Measurements from ENCODE around the gene TNIP3.
A peak's percentile ranks its signal among the peaks of the same experiment; 100 is the strongest.

TNIP3 gene

DNA sequence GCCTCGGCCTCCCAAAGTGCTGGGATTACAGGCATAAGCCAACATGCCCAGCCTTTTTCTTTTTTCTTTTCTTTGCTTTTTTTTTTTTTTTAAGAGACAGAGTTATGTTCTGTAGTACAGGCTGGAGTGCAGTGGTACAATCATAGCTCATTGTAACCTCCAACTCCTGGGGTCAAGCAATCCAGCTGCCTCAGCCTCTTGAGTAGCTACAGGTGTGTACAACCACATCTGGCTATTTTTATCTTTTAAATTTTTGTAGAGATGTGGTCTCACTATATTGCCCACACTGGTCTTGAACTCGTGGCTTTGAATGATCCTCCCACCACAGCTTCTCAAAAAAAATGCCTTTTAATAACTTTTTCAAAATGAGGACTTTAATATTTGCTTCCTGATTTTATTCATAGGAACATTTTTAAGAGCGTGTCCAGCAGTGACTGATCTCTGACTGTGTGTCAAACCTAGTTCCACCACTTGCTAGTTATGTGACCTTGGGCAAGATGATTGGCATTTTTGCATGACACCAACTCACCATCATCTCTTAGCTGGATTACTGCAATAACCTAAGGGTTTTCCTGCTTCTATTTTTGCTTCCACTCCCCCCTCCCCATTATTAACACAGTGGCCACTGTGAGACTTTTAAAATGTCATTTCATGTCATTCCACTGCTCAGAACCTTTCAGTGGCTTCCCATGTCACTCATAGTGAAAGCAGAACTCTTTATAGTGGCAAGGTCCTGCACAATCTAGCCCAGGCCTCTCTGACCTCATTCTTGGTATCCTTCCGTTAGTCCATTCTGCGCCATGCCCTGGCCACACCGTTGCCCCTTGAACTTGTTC is 4.5 kb upstream of the TNIP3 start:
- Histone ChIP-seq H3K27ac (no peak overlapping the region), H3K9me3 (ENCODE audit: low read depth, low read length) (no peaks in the 10 kb centered on the region), H3K9ac (ENCODE audit: insufficient read length) (no peak overlapping the region), H3K4me3 (no peak overlapping the region), H3K36me3 (ENCODE audit: insufficient read depth, low read length) (no peaks in the 10 kb centered on the region)
- DNase-seq (ENCODE audit: low read depth, low spot score), result no peak
- TF ChIP-seq POLR2AphosphoS5 (IDR thresholded peaks at IDR 0.05; ENCODE audit: borderline replicate concordance, low read depth, low read length), result no peak
- no peak for TF ChIP-seq EZH2 (IDR thresholded peaks at IDR 0.05)
- TF ChIP-seq FOXP2 (optimal IDR thresholded peaks at IDR 0.05; ENCODE audit: control extremely low read depth, extremely low read length, insufficient read depth), result no peak

DNA sequence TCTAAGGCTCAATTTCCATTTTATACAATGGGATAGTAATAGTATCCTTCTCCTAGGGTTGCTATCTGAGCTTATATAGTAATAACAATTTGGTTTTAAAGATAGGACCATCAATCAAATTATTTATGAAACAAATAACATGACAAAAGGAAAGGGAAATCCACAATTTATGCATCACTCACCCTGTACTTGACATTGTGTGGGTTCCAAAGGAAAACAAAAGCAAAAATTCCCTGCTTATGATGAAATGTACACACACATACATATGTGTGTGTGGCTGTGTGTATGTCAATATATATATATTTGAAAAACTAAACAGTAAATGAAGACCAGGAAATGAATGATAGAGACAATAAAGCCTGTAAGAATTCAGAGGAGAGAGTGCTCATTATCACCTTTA is 2.9 kb upstream of the TNIP3 start:
- TF ChIP-seq FOXP2 (optimal IDR thresholded peaks at IDR 0.05; ENCODE audit: control extremely low read depth, extremely low read length, insufficient read depth) (no peak), POLR2AphosphoS5 (IDR thresholded peaks at IDR 0.05; ENCODE audit: borderline replicate concordance, low read depth, low read length) (no peak), EZH2 (IDR thresholded peaks at IDR 0.05) (no peak)
- Histone ChIP-seq H3K4me3 (no peak overlapping the region), H3K27ac (no peak overlapping the region), H3K9ac (ENCODE audit: insufficient read length) (no peak overlapping the region), H3K36me3 (ENCODE audit: insufficient read depth, low read length) (no peaks in the 10 kb centered on the region), H3K9me3 (ENCODE audit: low read depth, low read length) (no peaks in the 10 kb centered on the region)
- DNase-seq (ENCODE audit: low read depth, low spot score), result no peak

DNA sequence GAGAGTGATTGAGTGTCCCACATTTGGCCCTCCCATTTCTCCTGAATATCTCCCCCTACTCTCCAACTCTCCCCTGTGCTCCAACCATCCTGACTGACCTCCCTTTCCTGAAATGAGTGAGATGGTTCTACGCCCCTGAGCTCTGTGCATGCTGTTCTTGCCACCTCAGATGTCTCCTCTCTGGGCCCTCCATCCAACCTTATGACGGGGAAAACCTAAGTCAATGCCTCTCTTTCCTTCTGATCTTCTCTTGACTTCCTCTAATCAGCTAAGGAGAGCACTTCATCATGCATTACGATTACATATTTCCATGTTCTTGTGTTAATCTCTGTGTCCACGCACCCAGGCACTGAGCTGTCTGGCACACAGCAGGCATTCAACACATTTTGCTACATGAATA is 1.1 kb upstream of the TNIP3 start:
- Histone ChIP-seq H3K9me3 (ENCODE audit: low read depth, low read length) (no peaks in the 10 kb centered on the region), H3K36me3 (ENCODE audit: insufficient read depth, low read length) (no peaks in the 10 kb centered on the region), H3K27ac (no peak overlapping the region), H3K9ac (ENCODE audit: insufficient read length) (no peak overlapping the region), H3K4me3 (no peak overlapping the region)
- no peak for TF ChIP-seq POLR2AphosphoS5 (IDR thresholded peaks at IDR 0.05; ENCODE audit: borderline replicate concordance, low read depth, low read length)
- TF ChIP-seq FOXP2 (optimal IDR thresholded peaks at IDR 0.05; ENCODE audit: control extremely low read depth, extremely low read length, insufficient read depth), result no peak
- no peak for TF ChIP-seq EZH2 (IDR thresholded peaks at IDR 0.05)
- DNase-seq (ENCODE audit: low read depth, low spot score), result no peak

DNA sequence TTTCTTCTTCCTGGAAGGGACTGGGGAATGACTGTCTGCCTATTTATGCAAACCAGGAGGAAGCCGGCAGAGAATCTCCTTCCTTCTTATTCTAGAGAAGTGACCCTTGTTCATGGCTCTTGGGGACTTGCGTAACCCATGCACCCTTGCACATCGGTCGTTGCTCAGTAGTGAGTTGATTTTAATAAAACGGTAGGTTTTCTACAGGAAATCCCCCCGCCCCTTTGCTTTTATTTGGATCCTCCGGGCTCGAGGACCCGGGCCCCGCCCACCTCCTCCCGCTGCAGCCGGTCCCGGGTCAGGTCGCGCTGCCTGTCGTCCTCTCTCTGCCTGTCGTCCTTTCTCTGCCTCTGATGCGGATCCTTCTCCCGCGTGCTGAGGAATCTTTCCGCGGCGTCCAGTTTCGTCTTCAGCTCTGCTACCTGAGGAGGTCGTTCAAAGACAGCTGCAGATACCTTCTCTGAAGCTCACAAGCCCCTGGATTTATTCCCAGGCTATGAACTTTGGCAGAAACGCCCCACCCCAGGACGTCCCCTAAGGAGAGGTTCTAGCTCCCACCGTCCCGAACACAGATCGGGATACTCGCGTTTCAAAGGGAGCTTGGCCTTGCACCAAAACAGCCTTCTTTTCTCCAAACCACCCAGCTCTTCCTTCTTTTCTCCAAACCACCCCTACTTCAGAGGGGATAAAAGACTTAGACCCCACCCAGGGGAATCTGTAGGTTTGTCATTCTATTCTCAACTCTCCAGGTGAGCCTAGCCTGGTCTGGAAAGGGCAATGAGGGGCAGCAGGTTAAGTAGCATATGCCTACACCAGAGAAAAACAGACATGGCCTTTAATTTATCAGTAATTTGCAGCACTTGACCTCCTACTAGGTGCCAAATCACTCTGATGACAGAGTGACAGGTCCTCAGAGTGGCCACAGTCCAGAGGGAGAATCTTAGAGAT is 7.0 kb downstream of the TNIP3 start:
- H3K9me3 ChIP-seq (ENCODE audit: low read depth, low read length), result no peaks in the 10 kb centered on the region
- no peaks in the 10 kb centered on the region for H3K36me3 ChIP-seq (ENCODE audit: insufficient read depth, low read length)
- no peak for DNase-seq (ENCODE audit: low read depth, low spot score)
- no peak for TF ChIP-seq FOXP2 (optimal IDR thresholded peaks at IDR 0.05; ENCODE audit: control extremely low read depth, extremely low read length, insufficient read depth)
- TF ChIP-seq POLR2AphosphoS5 (IDR thresholded peaks at IDR 0.05; ENCODE audit: borderline replicate concordance, low read depth, low read length), result no peak
- no peak for TF ChIP-seq EZH2 (IDR thresholded peaks at IDR 0.05)
- H3K9ac ChIP-seq (ENCODE audit: insufficient read length), result no peak overlapping the region
- H3K4me3 ChIP-seq, result no peak overlapping the region
- no peak overlapping the region for H3K27ac ChIP-seq

DNA sequence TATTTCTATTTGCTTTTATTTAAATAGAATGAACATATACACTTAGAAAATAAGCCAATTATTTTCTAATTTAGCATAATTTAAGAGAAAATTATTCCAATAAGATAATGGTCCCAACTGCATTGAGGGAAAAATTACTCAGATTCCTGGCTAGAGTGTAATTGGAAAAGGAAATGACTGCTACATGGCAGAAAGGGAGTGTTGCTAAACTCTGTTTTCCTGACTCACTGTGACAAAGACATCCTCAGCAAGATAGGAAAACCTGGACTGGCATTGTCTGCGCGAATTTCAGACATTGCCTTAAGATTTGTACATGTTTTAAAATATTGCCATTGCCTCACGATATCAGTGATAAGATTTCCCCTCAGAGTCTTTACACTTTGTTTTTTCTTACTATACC is 8.2 kb downstream of the TNIP3 start:
- peak; percentile 35 for DNase-seq (ENCODE audit: low read depth, low spot score)
- Histone ChIP-seq H3K27ac (peak overlapping the region; percentile 47; the same call in 1 of the 2 replicates), H3K9me3 (ENCODE audit: low read depth, low read length) (no peaks in the 10 kb centered on the region), H3K9ac (ENCODE audit: insufficient read length) (no peak overlapping the region), H3K36me3 (ENCODE audit: insufficient read depth, low read length) (no peaks in the 10 kb centered on the region), H3K4me3 (peak overlapping the region; percentile 47)
- TF ChIP-seq POLR2AphosphoS5 (IDR thresholded peaks at IDR 0.05; ENCODE audit: borderline replicate concordance, low read depth, low read length), result no peak
- TF ChIP-seq FOXP2 (optimal IDR thresholded peaks at IDR 0.05; ENCODE audit: control extremely low read depth, extremely low read length, insufficient read depth), result no peak
- TF ChIP-seq EZH2 (IDR thresholded peaks at IDR 0.05), result no peak

DNA sequence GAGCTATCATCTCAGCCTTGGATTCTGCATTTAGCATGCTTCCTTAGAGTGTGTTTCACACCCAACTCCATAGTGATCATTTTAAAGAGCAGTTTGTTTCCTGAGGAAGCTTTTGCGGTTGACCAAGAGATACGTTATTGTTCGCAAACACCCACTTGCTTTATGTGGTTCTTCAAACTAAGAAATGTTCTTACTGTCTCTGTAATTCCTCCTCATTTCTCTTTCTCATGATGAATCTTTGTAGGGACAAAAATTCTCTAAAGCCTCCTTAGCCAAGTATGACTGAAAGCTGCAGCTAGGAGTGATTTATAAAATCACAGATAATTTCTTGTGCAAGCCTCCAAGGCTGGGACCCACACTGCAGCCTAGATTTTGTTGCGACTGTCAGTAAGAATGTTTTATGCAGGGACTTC is 10.0 kb downstream of the TNIP3 start:
- H3K27ac ChIP-seq, result no peak overlapping the region
- H3K9ac ChIP-seq (ENCODE audit: insufficient read length), result no peak overlapping the region
- peak overlapping the region; percentile 31; the same call in 1 of the 2 replicates for H3K4me3 ChIP-seq
- no peaks in the 10 kb centered on the region for H3K9me3 ChIP-seq (ENCODE audit: low read depth, low read length)
- TF ChIP-seq POLR2AphosphoS5 (IDR thresholded peaks at IDR 0.05; ENCODE audit: borderline replicate concordance, low read depth, low read length), result no peak
- TF ChIP-seq FOXP2 (optimal IDR thresholded peaks at IDR 0.05; ENCODE audit: control extremely low read depth, extremely low read length, insufficient read depth), result no peak
- no peak for TF ChIP-seq EZH2 (IDR thresholded peaks at IDR 0.05)
- DNase-seq (ENCODE audit: low read depth, low spot score), result peak; percentile 57
- no peaks in the 10 kb centered on the region for H3K36me3 ChIP-seq (ENCODE audit: insufficient read depth, low read length)

DNA sequence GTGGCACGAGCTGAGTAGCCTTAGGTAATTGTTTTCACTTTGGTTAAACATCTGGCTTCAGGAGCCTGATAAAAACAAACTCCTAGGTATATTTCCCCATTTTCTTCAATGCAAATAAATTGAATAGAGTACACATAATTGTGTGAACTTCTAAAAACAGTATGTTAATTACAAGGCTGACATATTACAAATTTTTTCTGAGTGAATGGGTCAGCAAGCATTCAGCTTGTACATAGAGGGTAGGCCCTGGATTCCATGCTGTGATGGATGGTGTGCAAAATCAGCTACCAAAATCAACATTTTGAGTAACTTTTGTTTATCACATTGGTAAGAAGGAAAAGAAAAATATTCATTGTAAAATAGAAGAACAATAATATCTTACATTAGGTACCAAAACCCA is 12.2 kb downstream of the TNIP3 start:
- Histone ChIP-seq H3K9ac (ENCODE audit: insufficient read length) (no peak overlapping the region), H3K27ac (no peak overlapping the region)
- TF ChIP-seq EZH2 (IDR thresholded peaks at IDR 0.05), result no peak

DNA sequence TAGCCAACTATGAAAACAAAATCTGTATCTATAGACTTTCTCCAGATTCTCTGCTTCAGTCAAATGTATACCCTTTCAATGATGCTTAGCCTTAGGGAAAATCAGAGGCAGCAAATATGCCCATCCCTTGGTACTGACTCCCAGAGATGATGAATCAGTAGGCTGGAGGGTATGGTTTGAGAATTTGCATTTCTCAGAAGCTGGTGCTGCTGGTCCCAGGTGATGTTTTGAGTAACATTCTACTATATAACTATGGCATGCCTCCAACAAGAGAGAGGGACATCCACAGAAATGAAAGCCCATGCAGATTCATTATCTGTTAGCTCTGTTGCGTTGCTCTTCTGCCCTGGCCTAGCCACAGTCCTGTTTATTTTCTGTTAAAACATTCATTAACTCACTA is 13.6 kb downstream of the TNIP3 start:
- Histone ChIP-seq H3K27ac (no peak overlapping the region), H3K9me3 (ENCODE audit: low read depth, low read length) (no peaks in the 10 kb centered on the region), H3K9ac (ENCODE audit: insufficient read length) (no peak overlapping the region), H3K36me3 (ENCODE audit: insufficient read depth, low read length) (no peaks in the 10 kb centered on the region), H3K4me3 (no peak overlapping the region)
- DNase-seq (ENCODE audit: low read depth, low spot score), result no peak
- TF ChIP-seq POLR2AphosphoS5 (IDR thresholded peaks at IDR 0.05; ENCODE audit: borderline replicate concordance, low read depth, low read length), result no peak
- no peak for TF ChIP-seq FOXP2 (optimal IDR thresholded peaks at IDR 0.05; ENCODE audit: control extremely low read depth, extremely low read length, insufficient read depth)
- no peak for TF ChIP-seq EZH2 (IDR thresholded peaks at IDR 0.05)

More for the DNA sequence above, 12.2 kb downstream of the TNIP3 start:
- no peak for DNase-seq (ENCODE audit: low read depth, low spot score)
- Histone ChIP-seq H3K36me3 (ENCODE audit: insufficient read depth, low read length) (no peaks in the 10 kb centered on the region), H3K4me3 (no peak overlapping the region), H3K9me3 (ENCODE audit: low read depth, low read length) (no peaks in the 10 kb centered on the region)

Data from SK-N-MC (cell line).